ENCODE measurements around the gene NLRP10. TPM values are rescaled to one million over a fixed set of nuclear protein-coding genes. Genes with fewer than 3 reads are reported as not detected.
A peak's percentile ranks its signal among the peaks of the same experiment; 100 is the strongest.

The NLRP10 gene
- total RNA-seq: not detected in 2 replicates

- DNase-seq (ENCODE audit: low read depth): peak; percentile 55
- H3K4me3 ChIP-seq (ENCODE audit: low read depth, low read length): no peak within 1 kb of the TSS
These were observed at the start of gene NLRP10 for GRCh38 chr11:7965386-7965785. Gene NLRP10, minus strand, starts transcription at chr11:7965447. Its CDS starts 1,952 bp downstream, at chr11:7963495.

GRCh38 chr11:8013833-8014232 is 48.6 kb upstream of the NLRP10 start:
- H3K4me3 ChIP-seq (ENCODE audit: low read depth, low read length): no peak overlapping the region
- no peak for TF ChIP-seq CTCF (conservative IDR thresholded peaks at IDR 0.05; ENCODE audit: low read depth, low read length)
- no peak for DNase-seq (ENCODE audit: low read depth)

More at GRCh38 chr11:7965386-7965785, at the start of gene NLRP10:
- no peak for TF ChIP-seq CTCF (conservative IDR thresholded peaks at IDR 0.05; ENCODE audit: low read depth, low read length)

GRCh38 chr11:8011981-8012444 is 46.8 kb upstream of the NLRP10 start:
- no peak overlapping the region for H3K4me3 ChIP-seq (ENCODE audit: low read depth, low read length)
- DNase-seq (ENCODE audit: low read depth): peak; percentile 45
- TF ChIP-seq CTCF (conservative IDR thresholded peaks at IDR 0.05; ENCODE audit: low read depth, low read length): no peak

- TF ChIP-seq CTCF (conservative IDR thresholded peaks at IDR 0.05; ENCODE audit: low read depth, low read length): no peak
- no peak for DNase-seq (ENCODE audit: low read depth)
- no peak overlapping the region for H3K4me3 ChIP-seq (ENCODE audit: low read depth, low read length)
These were observed 46.1 kb upstream of the NLRP10 start for GRCh38 chr11:8011371-8011770.

GRCh38 chr11:8009856-8010255 is 44.6 kb upstream of the NLRP10 start:
- no peak for TF ChIP-seq CTCF (conservative IDR thresholded peaks at IDR 0.05; ENCODE audit: low read depth, low read length)
- no peak for DNase-seq (ENCODE audit: low read depth)
- no peak overlapping the region for H3K4me3 ChIP-seq (ENCODE audit: low read depth, low read length)

- no peak for DNase-seq (ENCODE audit: low read depth)
- TF ChIP-seq CTCF (conservative IDR thresholded peaks at IDR 0.05; ENCODE audit: low read depth, low read length): no peak
- no peak overlapping the region for H3K4me3 ChIP-seq (ENCODE audit: low read depth, low read length)
These were observed 43.0 kb upstream of the NLRP10 start for GRCh38 chr11:8008212-8008611.

GRCh38 chr11:8006349-8006977 is 41.2 kb upstream of the NLRP10 start:
- TF ChIP-seq CTCF (conservative IDR thresholded peaks at IDR 0.05; ENCODE audit: low read depth, low read length): peak; percentile 97
- DNase-seq (ENCODE audit: low read depth): no peak
- no peak overlapping the region for H3K4me3 ChIP-seq (ENCODE audit: low read depth, low read length)

All from epithelial cell of proximal tubule (primary cell).